Esophagus muscularis mucosa (tissue), 4 donors: Measurements from ENCODE around the gene FCGR1A. TPM values are rescaled to one million over a fixed set of nuclear protein-coding genes. Genes with fewer than 3 reads are reported as not detected.
"Not testable (repeated sequence)": the region's sequence is repeated elsewhere in the genome, so short reads cannot be mapped to it uniquely, and the experiment has no call there.

Experiments
- DNase-seq: peaks from one replicate; pipeline ENCODE4 v3.0.0-alpha.2; 2017; ENCODE audit errors: extremely low spot score
- H3K27ac ChIP-seq, 4 donors: fragments of 200-600 bp; sonication (generic); replicated peaks in 1 of 4; 1 replicate in 3 of 4; 2 replicates in 1 of 4; pipeline ENCODE4 v1.5.1; 2016 to 2019; ENCODE audit warnings: mild to moderate bottlenecking in 1 of 4
- H3K27me3 ChIP-seq, 4 donors: fragments of 200-600 bp; sonication (generic); one replicate each; pipeline versions ENCODE4 v1.5.1 to v1.6.0; 2016 to 2019
- H3K36me3 ChIP-seq, 4 donors: fragments of 200-600 bp; sonication (generic); one replicate each; pipeline ENCODE4 v1.5.1; 2016 to 2019
- H3K4me1 ChIP-seq, 4 donors: fragments of 200-600 bp; sonication (generic); one replicate each; pipeline ENCODE4 v1.5.1; 2016 to 2019
- H3K4me3 ChIP-seq, 4 donors: fragments of 200-600 bp; sonication (generic); 1 replicate in 2 of 4; 2 replicates in 2 of 4; pipeline ENCODE4 v1.5.1; 2016 to 2019; ENCODE audit warnings: mild to moderate bottlenecking in 4 of 4, moderate library complexity in 1 of 4
- H3K9me3 ChIP-seq, 4 donors: fragments of 200-600 bp; sonication (generic); 1 replicate in 3 of 4; 2 replicates in 1 of 4; pipeline ENCODE4 v1.5.1; 2016 to 2019
- CTCF ChIP-seq, 3 experiments: fragments of 200-600 bp in 2 of 3; fragments of 450-650 bp in 1 of 3; sonication (generic) in 2 of 3; IDR thresholded peaks; one replicate each; pipeline ENCODE4 v1.5.1; 2017 to 2019; ENCODE audit warnings: antibody characterized with exemption in 3 of 3, mild to moderate bottlenecking in 2 of 3, moderate library complexity in 1 of 3
- WGBS: methylation state at CpG from one replicate; pipeline ENCODE4 v1.1.5; 2018; 5-methylcytosine and 5-hydroxymethylcytosine counted together
- intact Hi-C: fragments of 100-400 bp; cut with DNase I; formaldehyde crosslinking; loops from one replicate; pipeline ENCODE4 v1.15.1; 2023
- total RNA-seq, 4 donors: library from RNA; depleted of rRNA; stranded (reverse); fragments of >200 nt; gene quantifications; one replicate each; pipeline versions ENCODE4 v1.1.0 to v1.2.1, GENCODE V29; 2016

FCGR1A gene
- total RNA-seq, 4 donors from 2014 or later = 0.17 to 23.2 (median 3.6) TPM

- WGBS = 79% methylated on average over 2 of the region's 4 CpGs
- H3K9me3 ChIP-seq, H3K27me3 ChIP-seq, H3K27ac ChIP-seq, H3K36me3 ChIP-seq, H3K4me3 ChIP-seq, intact Hi-C loops, H3K4me1 ChIP-seq, DNase-seq: not testable (repeated sequence)
These were observed 1.4 kb downstream of the FCGR1A start for GRCh38 chr1:149783868-149784267.

- 80% methylated on average over 1 of the region's 3 CpGs for WGBS
- H3K9me3 ChIP-seq, H3K27me3 ChIP-seq, H3K4me3 ChIP-seq, H3K27ac ChIP-seq, H3K4me1 ChIP-seq, intact Hi-C loops, DNase-seq, H3K36me3 ChIP-seq: not testable (repeated sequence)
These were observed 5.4 kb downstream of the FCGR1A start for GRCh38 chr1:149787688-149788451.

- H3K4me1 ChIP-seq, H3K27me3 ChIP-seq, H3K36me3 ChIP-seq, DNase-seq, intact Hi-C loops, H3K9me3 ChIP-seq: not testable (repeated sequence)
- TF ChIP-seq CTCF (IDR thresholded peaks at IDR 0.05) = peak; percentile 31 to 45 (median 31)
- Histone ChIP-seq H3K27ac (peak overlapping the region; percentile 84 to 89 (median 86)), H3K4me3 (peak overlapping the region; percentile 58 to 72 (median 60))
- WGBS = 0% methylated on average over 2 of the region's 36 CpGs
These were observed 10.0 kb downstream of the FCGR1A start for GRCh38 chr1:149792502-149792901.

DNA sequence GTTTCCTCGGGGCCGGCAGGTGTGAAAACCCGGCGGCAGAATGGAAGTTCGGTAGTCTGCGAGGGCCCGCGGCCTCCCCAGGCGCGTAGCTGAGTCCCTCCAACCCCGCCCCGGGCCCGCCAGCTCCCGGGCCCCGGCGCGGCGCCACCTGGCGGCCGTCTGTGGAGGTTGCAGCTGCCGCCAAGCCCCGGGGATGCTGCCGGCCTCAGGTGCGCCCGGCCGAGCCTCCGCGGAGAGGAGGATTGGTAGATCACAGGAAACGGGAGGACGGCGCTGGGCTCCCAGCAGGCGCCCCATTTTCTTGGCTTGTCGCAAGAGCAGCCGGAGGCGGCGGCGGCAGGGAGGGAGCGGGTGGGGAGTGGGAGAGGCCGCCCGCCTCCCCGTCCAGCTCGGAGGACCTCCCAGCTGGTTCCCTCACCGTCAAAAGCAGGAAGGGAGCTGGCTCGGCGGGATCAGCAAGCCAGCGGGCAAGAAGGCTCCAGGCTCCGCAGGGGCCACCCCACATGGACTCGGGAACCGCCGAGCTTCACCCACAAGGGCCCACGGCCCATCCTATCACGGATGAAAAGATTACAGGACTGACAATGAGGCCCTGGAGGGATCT lies 10.5 kb downstream of the FCGR1A start:
- Histone ChIP-seq H3K27ac (peak overlapping the region; percentile 84 to 89 (median 86)), H3K4me3 (peak overlapping the region; percentile 58 to 72 (median 60))
- H3K4me1 ChIP-seq, H3K9me3 ChIP-seq, H3K36me3 ChIP-seq, intact Hi-C loops, H3K27me3 ChIP-seq: not testable (repeated sequence)
- peak; percentile 91 for DNase-seq
- TF ChIP-seq CTCF (IDR thresholded peaks at IDR 0.05) = peak; percentile 43 to 81 (median 52)
- WGBS = no CpG with 5 or more reads among the region's 52 CpGs

DNA sequence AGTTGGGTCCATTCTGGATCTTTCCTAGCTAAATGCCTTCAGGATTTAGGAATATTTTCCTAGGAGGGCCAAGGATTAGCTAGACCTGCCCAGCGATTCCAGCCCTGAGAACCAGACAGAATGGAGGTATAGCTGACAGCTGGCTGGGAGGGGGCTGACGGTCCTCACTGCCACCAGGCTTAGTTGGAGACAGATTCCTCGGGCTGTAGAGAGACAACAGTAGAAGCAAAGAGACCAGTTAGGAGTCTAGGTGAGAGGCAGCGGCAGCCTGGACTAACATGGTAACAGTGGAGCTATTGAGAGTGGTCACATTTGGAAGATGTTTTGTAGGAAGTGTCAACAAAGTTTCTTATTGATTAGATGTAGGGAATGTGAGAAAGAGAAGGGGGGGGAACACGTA lies 11.4 kb downstream of the FCGR1A start:
- H3K4me3 ChIP-seq, intact Hi-C loops, H3K27me3 ChIP-seq, H3K4me1 ChIP-seq, H3K9me3 ChIP-seq, DNase-seq, H3K36me3 ChIP-seq, H3K27ac ChIP-seq: not testable (repeated sequence)
- WGBS = 70% methylated on average over 1 of the region's 5 CpGs

- H3K36me3 ChIP-seq, H3K27me3 ChIP-seq, DNase-seq, H3K27ac ChIP-seq, intact Hi-C loops, H3K9me3 ChIP-seq, H3K4me3 ChIP-seq, H3K4me1 ChIP-seq: not testable (repeated sequence)
- WGBS = 94% methylated on average over 1 of the region's 3 CpGs
These were observed 19.1 kb downstream of the FCGR1A start for GRCh38 chr1:149801628-149802027.

DNA sequence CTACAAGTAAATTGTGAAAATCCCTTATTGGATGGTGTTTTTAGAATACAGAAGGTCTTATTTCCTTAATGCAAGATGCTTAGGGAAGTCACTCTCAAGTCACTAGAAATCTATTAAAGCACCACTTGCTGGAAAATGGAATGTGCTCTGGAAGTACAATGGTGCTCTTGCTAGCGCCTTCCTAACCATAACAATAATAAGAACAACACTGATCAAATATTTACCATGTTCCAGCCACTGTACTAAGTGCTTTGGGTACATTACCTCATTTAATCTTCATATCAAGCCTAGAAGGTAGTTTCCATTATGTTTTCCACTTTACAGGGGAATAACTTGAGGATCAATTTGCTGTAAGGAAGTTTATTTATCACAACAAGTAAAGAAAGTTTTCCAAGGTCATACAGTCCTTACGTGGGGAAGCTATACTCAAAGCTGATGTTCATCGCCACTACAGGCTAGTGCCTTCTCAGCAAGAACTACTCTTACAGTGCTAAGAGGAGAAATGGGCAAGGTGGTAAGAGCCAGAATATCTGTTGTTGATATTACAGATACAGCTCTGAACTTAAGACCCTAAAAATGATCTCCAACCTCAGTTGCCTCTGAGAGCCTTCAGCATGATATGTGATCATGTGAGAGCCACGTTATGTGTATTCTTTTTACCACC lies 22.1 kb downstream of the FCGR1A start:
- DNase-seq, intact Hi-C loops: not testable (repeated sequence)

DNA sequence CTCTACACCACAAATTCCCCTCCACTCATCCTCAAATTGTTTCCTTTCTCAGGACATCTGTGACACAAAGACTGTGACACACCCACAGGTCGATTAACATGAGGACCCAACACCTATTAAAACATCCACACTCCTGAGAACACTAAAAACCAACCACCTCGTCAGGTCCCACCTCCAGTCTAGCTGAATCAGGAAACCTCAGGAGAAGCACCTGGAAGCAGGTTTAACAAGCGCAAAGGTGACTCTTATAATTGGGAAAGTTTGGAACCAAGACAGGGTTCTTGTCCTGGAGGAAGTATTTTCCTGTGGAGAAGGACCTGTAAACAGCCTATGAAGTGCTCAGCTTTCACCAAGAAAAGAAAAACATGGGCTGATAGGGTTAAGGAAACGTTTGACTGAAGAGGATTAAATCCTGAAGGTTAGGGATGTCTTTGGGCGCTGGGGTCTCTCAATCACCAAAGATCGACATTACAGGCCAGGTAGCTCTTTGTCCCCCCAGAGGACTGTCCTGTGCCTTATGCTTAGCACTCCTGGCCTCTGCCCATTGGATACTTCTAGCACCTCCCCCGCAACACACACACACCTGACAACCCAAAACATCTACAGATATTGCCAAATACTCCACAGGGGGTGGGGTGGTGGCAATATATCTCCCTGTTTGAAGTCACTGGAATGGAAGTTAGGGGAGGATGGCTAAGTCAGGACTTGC lies 28.4 kb downstream of the FCGR1A start:
- H3K27me3 ChIP-seq, H3K36me3 ChIP-seq, H3K9me3 ChIP-seq, DNase-seq, intact Hi-C loops, H3K4me1 ChIP-seq: not testable (repeated sequence)
- Histone ChIP-seq H3K4me3 (peak overlapping the region in 1 of 4 donors; percentile 56), H3K27ac (peak overlapping the region in 1 of 4 donors; percentile 87)
- 67% methylated on average over 6 of the region's 7 CpGs for WGBS

More for the DNA sequence above, 22.1 kb downstream of the FCGR1A start:
- H3K36me3 ChIP-seq, H3K4me3 ChIP-seq, H3K27ac ChIP-seq, H3K4me1 ChIP-seq, H3K9me3 ChIP-seq, H3K27me3 ChIP-seq: not testable (repeated sequence)
- 100% methylated on average over 1 of the region's 4 CpGs for WGBS

DNA sequence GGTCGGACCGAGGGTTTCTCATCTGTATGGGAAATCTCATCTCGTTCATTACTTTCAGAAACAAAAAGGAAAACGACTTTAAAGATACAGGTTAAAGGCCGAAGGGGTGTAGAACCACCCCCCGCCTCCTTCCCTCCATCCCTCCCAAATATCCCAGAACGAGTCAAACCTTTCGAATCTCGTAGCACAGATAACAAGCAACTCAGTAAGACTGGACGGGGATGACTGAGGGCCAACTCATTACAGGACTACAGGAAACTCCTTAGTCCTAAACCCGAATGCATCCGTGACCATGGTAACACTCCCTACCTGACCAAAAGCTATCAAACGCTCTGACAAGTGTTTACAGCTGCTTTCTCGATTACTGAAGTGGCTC lies 29.0 kb downstream of the FCGR1A start:
- H3K36me3 ChIP-seq, DNase-seq, H3K4me1 ChIP-seq, H3K27me3 ChIP-seq, H3K9me3 ChIP-seq, intact Hi-C loops: not testable (repeated sequence)
- H3K4me3 ChIP-seq = peak overlapping the region; percentile 56 to 68 (median 60)
- peak overlapping the region; percentile 87 to 92 (median 90) for H3K27ac ChIP-seq
- WGBS = 0% methylated on average over 2 of the region's 14 CpGs
